CD1c-positive myeloid dendritic cell (primary cell): ENCODE measurements around the gene STIL.

Experiments
- DNase-seq: peaks from one replicate; pipeline ENCODE4 v3.0.0-alpha.2; 2016; ENCODE audit errors: extremely low spot score

The STIL gene

DNA sequence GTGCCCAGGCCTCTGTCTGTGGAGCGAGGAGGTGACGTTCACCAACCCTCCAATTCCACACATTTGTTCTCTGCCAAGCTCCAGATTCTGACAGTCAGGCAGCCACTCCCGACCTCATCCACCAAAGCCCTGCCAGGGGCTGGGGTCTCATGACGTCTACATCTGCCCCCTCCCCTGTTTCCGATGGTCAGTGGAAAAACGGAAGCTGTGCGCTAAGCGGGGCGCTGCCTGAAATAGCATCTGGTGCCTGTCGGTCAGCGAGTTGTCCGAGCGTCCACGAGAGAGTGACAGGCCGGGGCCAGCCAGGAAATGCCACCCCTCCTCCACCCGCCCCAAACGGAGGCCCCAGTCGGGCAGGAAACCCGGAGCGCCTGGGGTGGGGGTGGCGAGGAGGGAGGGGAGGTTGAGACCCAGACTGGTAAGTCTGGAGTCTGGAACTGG, 78.7 kb downstream of the STIL start:
- peak; percentile 20 for DNase-seq

DNA sequence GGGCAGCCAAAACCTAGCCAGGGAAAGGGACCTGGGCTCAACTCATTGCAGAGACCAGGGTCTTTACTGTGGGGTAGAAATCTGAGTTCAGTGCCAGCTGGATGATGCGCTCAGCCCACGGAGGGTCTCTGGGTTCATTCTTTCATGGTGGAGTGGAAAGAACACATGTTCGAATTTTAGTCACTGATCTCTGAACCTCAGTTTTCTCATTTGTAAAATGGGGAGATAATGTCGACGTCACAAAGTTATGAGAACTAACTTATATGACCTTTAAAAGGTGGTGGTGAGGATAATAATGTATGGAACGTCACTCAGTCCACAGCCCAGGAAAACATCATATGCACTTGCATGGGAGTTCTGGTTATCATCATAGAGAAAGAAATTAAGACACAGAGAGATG, 80.8 kb downstream of the STIL start:
- no peak for DNase-seq

DNA sequence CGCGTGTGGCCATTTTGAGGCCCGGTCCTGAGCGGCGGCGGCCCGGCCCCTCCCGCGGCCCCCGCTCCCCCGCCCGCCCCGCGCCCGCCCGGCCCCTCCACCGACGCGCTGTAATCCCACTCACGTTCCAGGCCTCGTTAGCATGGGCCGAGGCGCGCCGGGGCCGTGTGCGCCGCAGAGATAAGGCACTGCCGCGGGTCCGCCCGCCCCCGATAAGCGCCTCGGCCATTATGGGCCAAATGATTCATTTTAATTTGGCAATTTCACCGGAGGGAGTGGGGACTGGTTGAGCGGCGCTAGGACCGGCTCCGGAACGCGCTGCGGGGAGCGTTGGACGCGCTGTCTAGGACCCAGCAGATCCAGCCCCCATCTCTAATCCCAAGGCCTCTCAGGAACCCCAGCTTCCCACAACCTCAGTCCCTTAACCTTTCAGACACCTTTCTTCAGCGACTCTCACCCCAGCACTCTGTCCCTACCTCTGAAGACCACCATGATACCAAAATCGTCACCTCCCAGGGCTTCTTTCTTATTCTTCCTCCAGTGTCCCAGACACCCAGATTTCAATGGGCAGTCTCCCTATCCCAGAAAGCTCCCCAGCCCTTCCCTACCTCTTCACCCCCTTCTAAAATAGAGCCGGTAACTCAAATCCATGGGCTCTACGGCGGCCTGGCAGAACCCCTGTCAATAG, 81.6 kb downstream of the STIL start, which contains the start of gene TAL1:
TAL1 (minus strand) TSS at position 39 of the 688 bp plus-strand sequence. CDS start 6,337 bp downstream, outside the sequence.
- DNase-seq, result peak; percentile 39

DNA sequence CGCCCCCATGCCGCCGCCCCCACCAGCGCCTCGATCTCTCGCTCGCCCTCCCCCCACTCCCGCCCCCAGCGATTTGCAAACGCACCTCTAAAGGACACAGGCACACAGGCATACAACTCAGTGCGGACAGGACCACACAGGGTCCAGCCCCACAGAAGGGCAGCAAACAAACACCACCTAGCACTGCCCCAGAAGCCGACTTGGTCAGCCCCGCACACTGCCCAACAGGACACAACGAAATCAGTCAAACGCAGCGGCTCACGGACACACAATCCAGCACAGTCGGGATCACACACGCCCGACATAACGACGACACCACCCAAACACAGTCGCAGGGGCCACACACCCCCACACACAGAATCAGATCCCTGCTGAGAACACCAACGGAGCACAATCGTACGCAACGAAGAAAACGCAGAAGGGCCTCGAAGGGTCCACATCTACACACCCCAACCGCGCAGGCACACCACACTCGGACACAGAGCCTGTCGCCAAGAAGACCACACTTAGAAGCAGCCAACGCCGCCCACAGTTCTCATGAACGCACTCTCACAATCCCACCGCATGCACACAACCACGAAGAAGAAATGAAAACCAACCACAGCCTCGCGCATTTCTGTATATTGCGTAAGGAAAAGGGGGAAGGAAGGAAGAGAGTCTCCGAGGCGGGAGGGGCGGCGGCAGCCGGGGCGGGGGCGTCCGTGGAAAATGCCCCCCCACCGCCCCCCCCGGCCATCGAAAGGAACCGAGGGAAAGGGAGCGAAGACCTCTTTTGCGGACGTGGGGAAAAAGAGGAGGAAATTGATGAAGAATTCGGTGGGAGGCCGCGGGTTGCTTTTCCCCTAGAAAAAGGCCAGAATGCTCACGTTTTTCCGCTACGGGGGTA, 82.4 kb downstream of the STIL start:
- DNase-seq, result peak; percentile 86

DNA sequence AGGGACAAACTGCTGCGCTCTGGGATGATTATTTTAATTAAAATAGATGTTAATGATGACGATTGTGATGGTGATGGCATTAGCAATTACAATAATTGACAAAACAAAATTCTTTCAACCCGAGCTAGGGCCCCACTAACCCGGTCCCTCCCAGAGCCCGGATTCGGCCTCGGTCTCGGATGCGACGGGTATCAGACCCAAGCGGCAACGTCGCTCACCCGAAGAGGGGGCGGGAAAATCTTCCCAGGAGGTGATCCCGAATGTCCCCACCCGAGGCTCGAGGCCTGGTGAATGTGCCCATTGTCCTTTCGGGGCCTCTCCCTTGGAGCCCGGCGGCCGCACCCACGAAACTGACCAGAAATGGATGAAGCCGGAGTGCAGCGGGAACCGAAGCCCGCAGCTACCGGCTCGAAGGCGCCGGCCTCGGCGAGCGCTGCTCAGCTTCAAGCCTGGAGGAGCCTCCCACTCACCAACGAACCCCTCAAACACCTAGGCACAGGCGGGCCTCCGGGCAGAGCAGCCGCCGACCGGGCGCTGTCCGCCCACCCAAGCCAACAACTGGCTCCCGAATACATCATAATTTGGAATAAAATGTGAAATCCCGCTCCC, 83.2 kb downstream of the STIL start:
- peak; percentile 22 for DNase-seq

DNA sequence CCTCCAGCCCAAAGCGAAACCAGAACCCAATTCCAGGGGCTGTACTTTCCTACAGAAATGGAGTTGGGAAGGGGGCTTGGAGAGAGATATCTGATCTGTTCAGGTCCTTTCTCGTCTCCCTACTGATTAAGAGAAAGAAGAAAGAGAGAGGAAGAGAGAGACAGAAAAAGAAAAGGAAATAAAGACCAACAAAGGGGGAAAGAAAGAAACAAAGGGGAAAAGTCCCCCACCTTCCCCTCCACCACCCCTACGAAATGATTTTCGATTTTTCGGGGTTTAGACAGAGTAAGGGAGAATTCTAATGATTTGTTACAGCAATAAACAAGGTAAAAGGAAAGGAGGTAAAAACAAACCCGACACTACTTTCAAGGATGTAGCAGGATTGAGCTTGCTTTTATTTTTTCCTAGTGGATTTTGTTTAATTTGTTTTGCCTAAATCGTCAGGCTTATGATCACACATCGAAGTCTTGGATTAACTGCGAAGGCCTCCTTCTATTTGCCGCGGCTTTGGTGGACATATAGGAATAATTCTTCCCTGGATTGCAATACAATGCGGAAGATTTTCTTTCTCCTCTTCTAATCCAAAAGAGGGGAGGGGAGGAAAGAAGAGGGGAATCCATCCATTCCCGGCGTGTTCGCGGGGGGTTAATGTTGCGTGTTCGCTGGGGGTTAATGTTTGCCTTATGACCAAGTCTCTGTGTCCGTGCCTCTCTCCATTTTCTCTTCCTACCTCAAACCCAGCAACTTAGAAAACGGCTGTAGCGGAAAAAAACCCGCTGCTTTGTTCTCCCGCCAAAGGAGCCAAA, 83.9 kb downstream of the STIL start:
- DNase-seq, result no peak

DNA sequence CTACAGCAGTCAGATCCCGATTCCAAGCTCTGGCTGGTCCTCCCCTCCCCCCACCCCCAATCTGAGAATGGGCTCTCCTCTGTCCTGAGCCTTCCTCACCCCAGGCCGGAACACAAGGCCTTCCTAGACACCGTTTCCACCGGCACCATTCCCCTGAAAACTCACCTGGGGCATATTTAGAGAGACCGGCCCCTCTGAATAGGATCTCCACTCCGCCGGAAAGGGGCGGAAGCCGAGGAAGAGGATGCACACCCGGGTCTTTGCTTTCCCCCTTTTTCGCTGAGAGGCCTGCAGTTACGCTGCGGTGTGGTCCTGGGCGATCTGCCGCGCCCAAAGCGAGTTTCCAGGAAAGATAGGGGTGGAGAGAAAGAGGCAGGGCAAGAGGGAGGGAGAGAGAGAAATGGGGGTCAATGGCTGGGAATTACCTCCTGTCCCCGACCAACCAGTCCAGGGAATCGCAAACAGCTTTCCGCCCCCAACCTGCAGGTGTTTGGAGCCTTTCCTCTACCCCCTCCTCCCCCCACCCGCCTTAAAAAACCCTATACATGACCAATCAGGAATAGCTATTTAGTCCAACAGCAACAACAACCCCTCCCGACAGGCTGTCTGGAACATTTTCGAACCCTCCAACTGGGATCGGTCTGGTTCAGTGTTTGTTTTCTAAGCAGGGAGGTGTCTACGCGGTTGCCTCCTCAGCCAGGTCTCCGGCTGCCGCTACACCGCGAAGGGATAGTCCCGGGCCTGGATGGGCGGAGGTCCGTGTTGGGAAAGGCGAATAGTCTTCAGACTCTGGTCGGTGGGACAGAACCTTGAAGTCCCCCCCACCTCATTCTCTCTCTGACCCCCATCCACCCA, 84.7 kb downstream of the STIL start:
- DNase-seq, result no peak

DNA sequence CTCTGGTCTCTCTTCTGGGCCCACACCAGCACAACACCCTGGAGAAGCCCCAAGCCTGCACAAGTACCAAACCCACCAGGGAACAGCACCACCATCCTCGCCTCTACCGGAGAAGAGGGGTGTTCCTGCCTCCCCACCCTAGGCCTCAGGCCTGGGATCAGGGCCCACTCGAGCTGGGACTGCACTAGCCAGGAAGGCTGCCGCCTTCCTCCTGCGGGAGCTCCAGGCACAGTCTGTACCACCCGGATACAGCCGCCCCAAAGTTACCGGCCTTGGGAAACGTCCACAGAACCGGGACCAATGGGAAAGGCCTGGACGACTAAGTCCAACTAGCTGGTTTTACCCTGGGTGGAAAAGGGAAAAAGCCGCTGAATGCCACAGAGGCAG, 85.3 kb downstream of the STIL start:
- no peak for DNase-seq

DNA sequence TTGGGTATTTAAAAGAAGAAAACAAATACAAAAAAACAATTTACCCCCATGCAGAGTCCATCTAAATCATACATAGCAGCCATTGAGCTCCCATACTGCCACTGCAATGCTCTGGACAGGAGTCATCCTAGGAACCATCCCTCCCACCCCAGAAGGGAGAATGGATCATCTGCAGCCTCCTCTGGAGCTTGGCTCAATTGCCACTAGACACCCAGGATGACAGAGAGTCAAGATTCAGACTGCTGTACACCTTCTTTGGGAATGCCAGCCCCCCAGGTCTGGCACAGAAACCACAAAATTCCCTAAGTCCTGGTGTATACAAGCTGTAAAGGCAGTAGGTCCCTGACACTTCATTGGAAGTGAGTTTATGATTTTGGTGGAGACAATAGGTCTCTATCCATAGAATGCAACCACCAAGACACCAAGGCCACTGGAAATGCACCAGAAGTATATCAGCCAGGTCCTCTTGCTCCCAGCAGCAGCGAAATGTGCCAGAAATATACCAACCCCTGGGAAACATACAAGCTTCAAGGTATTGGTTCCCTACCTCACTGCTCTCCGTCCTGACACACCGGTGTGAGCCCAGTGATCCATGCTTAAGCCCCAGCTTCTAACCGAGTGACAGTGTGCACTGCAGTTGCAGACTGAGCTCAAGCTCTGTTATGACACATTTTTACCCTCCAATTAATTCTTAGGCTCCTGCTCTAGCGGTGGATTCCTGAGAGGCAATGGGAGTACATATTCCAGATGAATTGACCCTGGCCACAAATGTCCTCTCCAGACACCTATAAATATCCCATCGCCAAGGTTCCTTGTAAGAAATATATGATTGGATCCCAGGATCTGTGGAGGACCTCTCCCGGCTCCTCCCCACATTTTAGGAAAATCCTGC, 86.4 kb downstream of the STIL start:
- no peak for DNase-seq

DNA sequence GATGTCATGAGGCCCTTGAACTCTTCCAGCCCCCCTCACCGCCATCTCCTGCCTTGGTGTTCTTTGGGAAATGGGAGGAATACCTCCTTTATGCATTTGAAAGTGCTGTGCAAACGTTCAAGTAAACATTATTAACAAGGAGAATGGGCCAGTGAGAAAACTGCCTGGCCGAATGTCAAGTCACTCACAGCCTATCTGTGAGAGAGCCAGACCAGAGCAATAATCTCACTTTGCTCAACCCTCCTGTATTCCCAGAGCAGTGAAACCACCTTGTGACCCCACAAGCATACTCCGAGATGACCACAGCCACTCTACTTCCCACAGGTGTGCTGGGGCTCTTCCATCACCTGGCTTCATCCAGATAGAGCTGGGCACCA, 87.1 kb downstream of the STIL start:
- DNase-seq, result no peak

DNA sequence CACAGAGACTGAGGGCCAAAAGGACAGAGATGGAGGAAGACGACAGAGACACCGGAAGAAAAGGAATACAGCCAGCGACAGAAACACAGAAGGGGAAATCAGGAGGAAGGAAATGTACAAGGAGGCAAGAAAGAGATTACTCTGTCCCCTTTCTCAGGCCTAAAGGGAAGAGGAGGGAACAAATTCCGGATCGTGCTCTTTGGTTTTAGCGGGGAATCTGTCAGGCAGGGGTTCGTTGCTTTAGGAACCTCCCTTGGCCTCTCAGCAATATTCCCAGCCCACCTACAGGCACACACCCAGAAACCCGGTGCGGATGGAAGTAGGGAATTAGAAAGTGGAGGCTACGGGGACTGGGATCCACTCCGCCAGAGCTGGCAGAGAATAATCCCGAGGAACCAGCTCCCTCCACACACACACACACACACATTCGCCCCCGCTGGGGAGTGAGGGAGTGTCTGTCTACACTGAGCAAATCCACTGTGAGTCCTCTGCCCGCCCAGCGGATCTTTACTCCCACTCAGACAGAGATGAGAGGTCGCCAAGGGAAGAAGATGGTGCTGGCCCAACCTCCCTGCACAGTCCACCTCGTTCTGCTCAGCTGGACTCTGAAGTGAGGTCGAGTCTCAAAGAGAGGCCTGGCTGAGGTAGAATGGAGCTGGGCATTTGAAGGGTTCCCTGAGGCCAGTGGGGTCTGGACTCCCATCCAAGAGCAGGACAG, 87.7 kb downstream of the STIL start:
- DNase-seq, result peak; percentile 32

DNA sequence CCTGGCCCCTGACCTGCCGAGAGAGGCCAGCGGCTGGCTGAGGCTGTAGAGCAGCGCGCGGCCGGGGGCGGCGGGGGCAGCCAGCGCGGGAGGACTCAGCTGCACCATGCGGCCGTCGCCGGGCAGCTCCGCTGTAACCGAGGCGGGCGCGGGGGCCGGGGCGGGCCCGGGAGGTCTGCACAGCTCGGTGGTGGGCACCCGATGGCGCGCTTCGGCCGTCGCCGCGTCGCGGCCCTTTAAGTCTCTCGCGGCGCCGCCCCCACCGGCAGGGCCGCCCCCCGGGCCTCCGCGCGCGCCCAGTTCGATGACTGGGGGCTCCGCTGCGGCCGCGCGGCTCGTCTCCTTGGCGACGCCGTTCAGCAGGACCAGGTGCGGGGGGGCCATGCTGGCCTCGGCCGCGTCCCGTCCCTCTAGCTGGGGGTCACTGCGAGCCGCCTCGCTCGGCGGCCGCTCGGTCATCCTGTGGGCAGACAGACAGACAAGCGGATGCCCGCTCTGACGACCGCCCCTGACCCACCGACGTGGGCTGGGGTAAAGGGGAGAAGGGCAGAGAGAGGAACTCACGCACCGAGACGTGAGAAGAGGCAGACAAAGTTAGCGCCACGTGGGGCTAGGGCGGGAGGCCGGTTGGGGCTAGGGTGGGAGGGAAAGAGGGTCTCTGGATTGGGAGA, 88.4 kb downstream of the STIL start:
- peak; percentile 17 for DNase-seq

DNA sequence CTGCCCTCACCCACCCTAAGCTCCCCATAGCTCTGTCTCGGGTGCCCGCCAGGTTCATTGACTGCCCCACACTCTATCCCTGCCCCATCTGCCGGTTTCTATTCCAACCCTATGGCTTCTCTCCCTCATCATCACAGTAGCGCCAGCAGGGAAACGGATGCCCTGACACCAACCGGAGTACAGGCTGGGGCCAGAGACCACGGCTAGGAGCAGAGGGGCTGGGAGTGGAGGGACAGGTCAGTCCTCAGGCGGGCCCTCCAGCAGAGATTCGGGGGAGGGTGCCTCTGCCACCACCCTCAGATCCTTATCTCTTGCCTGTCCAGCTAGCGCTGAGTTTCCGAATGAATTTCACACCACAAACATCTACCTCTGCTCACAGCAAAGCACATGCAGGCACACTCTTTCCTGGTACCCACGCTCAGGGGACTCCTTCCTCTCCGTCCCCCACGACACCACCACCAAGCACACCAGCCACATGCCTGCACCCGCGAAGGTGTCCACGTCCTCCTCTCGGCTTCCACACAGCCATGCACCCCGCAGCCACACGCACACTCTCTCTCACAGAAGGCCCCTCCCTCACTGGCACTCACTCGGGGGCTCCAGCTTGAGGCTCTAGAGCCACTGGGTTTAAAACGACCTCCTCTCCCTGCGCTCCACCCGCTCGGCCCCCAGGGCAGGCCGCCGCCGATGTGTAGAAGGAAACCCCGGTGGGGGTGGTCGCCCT, 89.1 kb downstream of the STIL start:
- DNase-seq, result no peak

DNA sequence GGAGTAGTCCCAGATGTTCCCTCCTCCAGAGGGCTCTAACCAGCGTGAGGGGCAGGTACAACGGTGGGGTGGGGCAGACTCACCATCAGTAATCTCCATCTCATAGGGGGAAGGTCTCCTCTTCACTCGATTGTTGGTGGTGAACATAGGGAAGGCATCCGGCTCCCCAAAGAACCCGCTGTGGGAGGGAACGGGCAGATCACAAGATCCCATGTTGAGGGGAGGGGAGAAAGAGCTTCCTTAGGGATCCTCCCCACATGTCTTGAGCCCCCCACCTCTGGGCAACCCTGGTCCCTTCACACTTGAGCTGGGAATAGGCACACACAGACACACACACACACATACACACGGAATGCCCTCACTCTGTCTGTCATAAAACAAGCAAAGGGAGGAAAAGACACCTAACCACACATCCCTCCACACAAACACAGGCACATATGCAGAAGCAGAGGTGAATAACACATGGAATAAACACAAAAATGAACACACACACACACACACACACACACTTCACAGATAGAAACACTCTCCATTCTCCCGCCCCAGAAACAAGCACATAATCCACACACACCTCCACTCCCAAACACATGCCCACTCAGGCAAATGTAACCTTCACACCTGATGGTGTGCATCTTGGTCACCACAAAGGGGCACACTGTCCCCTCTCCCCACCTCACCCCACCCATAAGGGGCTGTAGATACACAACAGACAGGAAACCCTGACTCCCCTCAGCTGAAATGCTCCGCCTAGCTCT, 89.8 kb downstream of the STIL start:
- no peak for DNase-seq

DNA sequence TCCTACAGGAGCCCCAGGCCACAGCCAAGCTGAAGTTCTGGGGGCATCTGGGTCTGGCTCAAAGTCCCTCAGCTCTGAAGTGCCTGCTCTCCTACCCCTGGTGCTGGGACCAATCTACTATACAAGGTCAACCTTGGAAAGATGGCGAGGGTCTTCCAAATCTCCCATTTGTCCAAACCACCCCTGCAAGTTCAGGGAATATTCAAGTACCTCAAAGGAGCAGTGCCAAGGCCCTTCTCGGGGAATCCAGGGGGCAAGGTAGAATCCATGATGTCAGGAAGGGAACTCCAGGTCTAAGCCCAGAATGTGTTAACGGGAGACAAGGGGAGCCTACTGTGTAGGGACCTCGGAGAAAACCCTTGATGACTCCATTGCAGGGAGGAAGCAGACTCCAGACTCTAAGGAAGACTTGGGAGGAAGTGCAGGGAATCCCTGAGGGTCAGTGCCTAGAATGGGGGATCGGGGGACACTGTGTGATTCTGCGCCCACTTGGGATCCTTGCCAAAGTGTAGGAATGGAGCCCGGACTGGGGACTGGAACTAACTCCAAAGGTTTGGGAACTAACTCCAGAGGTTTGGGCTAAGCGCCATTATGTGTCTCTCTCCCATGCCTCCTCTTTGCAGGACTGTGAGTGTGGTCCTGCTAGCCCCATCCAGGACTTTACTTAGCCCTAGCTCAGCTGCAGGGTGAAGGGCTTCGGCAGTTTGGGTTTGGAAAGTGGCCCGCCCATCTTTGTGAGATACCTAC, 90.6 kb downstream of the STIL start:
- no peak for DNase-seq

DNA sequence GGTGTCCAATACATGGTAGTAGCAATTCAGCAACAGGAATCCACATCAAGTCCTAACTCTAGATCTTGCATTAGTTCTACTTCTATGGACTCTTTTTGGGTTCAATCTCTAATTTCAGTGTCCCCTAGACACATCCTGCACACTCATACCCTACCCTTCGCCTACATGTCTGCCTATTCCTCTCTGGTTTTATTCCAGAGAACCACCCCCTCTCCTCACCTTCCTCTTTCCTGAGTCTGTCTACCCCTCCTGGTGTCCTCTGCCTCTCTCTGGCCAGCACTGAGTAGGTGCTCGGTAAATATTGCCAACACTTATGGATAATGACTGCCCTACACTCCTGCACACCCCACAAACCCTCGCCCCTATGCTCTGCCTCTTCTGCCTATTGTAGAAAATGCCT, 91.5 kb downstream of the STIL start:
- peak; percentile 59 for DNase-seq
